ENCODE measurements around the gene DYNC2H1. TPM values are rescaled to one million over a fixed set of nuclear protein-coding genes. Genes with fewer than 3 reads are reported as not detected.

The DYNC2H1 gene
- total and polyA plus RNA-seq, 8 donors = 12.8 to 41.2 (median 31.1) TPM

GRCh38 chr11:103484545-103484944 lies 375.3 kb downstream of the DYNC2H1 start:
- H3K27ac ChIP-seq = no peak overlapping the region
- TF ChIP-seq CTCF (IDR thresholded peaks at IDR 0.05) = no peak
- no peaks in the 10 kb centered on the region for H3K9me3 ChIP-seq
- DNase-seq (no peak), ATAC-seq (no peak)
- H3K4me3 ChIP-seq = no peak overlapping the region
- H3K4me1 ChIP-seq = no peaks in the 10 kb centered on the region
- intact Hi-C loops (cut with DNase I) = no loop called here
- H3K36me3 ChIP-seq = no peaks in the 10 kb centered on the region
- no peaks in the 10 kb centered on the region for H3K27me3 ChIP-seq

GRCh38 chr11:103486604-103487003 lies 377.4 kb downstream of the DYNC2H1 start:
- no peaks in the 10 kb centered on the region for H3K27me3 ChIP-seq
- H3K27ac ChIP-seq = no peak overlapping the region
- peaks cover 0 to 4% of the 10 kb centered on the region in 2 donors for H3K9me3 ChIP-seq
- DNase-seq (no peak), ATAC-seq (no peak)
- no peaks in the 10 kb centered on the region for H3K4me1 ChIP-seq
- H3K4me3 ChIP-seq = no peak overlapping the region
- intact Hi-C loops (cut with DNase I) = no loop called here
- no peak for TF ChIP-seq CTCF (IDR thresholded peaks at IDR 0.05)
- H3K36me3 ChIP-seq = no peaks in the 10 kb centered on the region

- peaks cover 0 to 4% of the 10 kb centered on the region in 2 donors for H3K9me3 ChIP-seq
- no peaks in the 10 kb centered on the region for H3K4me1 ChIP-seq
- H3K4me3 ChIP-seq = no peak overlapping the region
- intact Hi-C loops (cut with DNase I) = no loop called here
- no peak for ATAC-seq
- TF ChIP-seq CTCF (IDR thresholded peaks at IDR 0.05) = no peak
- H3K27ac ChIP-seq = no peak overlapping the region
- DNase-seq = no peak
- no peaks in the 10 kb centered on the region for H3K36me3 ChIP-seq
- H3K27me3 ChIP-seq = no peaks in the 10 kb centered on the region
Observed at GRCh38 chr11:103487113-103487512, 377.9 kb downstream of the DYNC2H1 start.

- no peak overlapping the region for H3K4me3 ChIP-seq
- ATAC-seq = peak; percentile 62
- intact Hi-C loops (cut with DNase I) = no loop called here
- H3K9me3 ChIP-seq = peaks cover 0 to 4% of the 10 kb centered on the region in 2 donors
- no peak for TF ChIP-seq CTCF (IDR thresholded peaks at IDR 0.05)
- DNase-seq = no peak
- H3K27me3 ChIP-seq = no peaks in the 10 kb centered on the region
- no peak overlapping the region for H3K27ac ChIP-seq
- no peaks in the 10 kb centered on the region for H3K4me1 ChIP-seq
- H3K36me3 ChIP-seq = no peaks in the 10 kb centered on the region
Observed at GRCh38 chr11:103488031-103488461, 378.8 kb downstream of the DYNC2H1 start.

- intact Hi-C loops (cut with DNase I) = no loop called here
- H3K36me3 ChIP-seq = no peaks in the 10 kb centered on the region
- H3K27ac ChIP-seq = no peak overlapping the region
- peaks cover 0 to 4% of the 10 kb centered on the region in 2 donors for H3K9me3 ChIP-seq
- no peak for DNase-seq
- no peak overlapping the region for H3K4me3 ChIP-seq
- ATAC-seq = no peak
- H3K4me1 ChIP-seq = no peaks in the 10 kb centered on the region
- TF ChIP-seq CTCF (IDR thresholded peaks at IDR 0.05) = no peak
- no peaks in the 10 kb centered on the region for H3K27me3 ChIP-seq
Observed at GRCh38 chr11:103488579-103488978, 379.4 kb downstream of the DYNC2H1 start.

Measured in left lung (tissue), 10 donors.